SHP77 treated with DMSO at 0.1 percent for 48 hours (cell line): Measurements from ENCODE around the gene ELF2.
"Not testable (repeated sequence)": the region's sequence is repeated elsewhere in the genome, so short reads cannot be mapped to it uniquely, and the experiment has no call there.

Experiments used
- DNase-seq: peaks from one replicate; lab custom pipeline; 2025; lab: John Stamatoyannopoulos, UW

ELF2 gene

DNA sequence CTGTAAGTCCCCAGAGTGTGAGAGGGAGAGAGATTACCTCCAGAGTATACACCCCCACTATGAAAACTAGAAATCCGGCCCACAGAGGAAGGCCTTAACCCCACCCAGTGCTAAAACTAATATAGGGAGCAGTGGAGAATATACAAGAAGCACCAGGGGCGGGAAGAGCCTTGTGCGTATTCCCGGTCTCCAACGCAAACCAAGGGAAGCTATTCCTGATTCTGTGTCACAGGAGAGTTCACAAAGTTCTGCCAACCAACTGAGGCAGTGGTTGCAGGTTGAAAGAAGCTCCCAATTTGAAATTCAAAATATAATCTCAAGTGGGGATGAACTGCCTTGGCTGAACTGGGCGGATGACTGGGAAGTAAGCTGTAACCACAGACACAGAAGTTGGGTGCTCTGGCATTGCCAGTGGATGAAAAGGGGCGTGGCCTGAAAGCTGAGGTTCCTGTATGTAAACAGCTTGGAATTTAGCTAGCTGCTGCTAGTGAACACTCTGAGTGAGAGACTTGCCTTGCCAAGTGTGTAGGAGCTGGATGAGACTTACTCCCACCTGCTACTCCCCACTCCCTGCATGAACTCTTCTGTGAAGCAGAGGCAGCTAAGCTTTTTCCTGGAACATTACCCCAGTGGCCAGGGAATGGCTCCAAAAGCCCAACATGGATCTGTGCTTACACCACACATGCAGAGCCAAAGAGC, 32.7 kb downstream of the ELF2 start:
- DNase-seq = no peak

DNA sequence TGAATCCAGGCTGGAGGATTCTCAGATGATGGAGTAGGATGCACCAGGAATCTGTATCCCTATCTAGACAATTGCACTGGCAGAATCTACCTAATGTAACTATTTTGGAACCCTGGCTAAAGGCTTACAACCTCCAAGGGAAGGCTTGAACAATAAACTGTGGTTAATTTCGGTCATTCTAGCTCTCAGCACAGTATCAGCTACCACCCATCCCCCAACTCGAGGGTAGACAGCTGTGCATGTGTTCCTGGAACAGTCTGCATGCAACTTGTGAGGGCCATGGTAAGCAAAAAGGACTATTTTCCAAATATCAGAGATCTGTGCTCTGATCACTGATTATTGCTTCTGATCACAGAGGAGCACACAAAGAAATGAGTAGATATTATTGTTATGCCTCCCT, 34.0 kb downstream of the ELF2 start:
- no peak for DNase-seq

DNA sequence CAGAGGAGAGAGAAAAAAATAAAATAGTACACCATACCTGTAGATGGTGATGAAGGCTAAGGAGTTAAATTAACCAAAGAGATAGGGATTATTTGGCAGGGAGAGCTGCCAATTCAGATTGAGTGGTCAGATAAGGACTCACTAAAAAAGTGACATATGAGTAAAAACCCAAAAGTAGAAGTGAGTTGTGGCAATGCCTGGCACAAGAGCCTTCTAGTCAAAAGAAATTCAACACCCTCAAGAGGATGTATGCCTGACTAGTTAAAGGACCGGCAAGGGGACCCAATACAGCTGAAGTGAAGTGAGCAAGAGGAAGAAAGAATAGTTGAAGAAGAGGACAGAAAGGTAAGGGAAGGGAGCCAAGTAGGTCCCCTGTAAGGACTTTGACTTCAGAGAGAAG, 34.9 kb downstream of the ELF2 start:
- DNase-seq = no peak

DNA sequence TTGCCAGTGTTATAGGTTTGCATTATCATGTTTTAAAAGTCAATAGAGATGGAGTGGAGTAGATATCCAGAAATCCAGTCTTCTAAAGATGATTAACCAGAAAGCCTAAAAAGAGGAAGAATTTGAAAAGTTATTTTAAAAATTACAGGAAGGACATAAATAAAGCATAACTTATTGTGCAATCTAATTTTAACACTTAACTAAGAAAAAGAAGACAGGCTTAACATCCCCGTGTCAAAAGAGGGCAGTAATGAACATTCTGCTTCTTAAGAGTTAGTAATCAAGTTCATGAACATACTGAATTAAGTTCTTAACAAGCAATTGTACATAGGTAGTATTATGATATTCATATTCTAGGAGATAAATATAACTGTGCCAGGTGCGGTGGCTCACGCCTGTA, 39.3 kb downstream of the ELF2 start:
- DNase-seq = no peak

DNA sequence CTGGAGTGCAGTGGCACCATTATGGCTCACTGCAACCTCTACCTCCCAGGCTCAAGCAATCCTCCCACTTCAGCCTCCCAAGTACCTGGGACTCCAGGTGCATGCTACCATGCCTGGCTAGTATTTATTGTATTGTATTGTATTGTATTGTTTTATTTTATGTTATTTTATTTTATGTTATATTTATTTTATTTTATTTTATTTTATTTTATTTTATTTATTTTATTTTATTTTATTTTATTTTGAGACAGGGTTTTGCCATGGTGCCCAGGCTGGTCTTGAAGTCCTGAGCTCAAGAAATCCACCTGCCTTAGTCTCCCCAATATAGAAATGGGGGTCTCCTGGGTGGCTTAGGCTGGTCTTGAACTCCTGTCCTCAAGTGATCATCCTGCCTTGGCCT, 42.6 kb downstream of the ELF2 start:
- DNase-seq = no peak

DNA sequence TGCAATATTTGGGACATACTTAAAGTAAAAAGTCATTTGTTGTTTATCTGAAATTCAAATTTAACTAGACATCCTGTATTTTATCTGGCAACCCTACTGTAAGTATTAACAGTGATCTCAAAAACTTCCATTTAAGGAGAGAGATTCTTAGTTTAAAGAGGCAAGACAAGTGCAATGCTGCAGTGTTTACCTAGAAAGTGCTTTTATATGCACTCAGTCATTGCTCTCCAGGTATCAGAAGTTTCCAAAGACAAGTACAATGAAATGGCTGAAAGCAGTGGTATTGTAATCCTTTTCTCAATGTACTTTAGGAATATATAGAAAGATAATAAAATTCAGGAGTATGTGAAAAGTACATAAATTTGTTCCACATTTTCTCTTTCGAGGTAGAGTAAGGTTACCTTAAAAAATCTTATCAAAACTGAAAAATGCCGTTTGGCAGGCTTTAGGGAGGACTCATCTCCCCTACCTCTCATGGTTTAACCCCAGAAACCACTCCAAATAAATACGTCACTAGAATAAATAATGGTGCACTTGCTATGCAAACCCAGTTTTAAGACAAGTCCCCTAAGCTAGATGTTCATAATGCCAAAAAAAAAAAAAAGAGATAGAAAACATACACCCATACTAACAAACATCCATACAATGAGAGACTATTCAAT, 45.7 kb downstream of the ELF2 start:
- no peak for DNase-seq

DNA sequence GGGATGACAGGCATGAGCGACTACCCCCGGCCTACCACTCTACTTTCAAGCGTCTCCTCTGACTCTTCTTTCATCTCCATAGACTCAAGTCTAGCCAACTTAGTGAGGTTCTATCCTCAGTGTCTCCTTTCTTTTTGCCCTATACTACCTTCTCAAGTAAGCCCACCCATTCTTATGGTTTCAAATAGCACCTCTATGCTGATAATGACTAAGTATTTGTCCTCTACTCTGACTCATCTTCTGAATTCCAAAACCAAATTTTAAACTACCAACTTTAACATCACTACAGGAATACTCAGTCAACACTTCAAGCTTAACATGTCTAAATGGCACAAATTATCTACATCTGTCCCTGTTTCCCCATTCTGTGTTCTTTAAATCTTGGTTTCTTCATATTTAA, 47.8 kb downstream of the ELF2 start:
- DNase-seq = no peak

DNA sequence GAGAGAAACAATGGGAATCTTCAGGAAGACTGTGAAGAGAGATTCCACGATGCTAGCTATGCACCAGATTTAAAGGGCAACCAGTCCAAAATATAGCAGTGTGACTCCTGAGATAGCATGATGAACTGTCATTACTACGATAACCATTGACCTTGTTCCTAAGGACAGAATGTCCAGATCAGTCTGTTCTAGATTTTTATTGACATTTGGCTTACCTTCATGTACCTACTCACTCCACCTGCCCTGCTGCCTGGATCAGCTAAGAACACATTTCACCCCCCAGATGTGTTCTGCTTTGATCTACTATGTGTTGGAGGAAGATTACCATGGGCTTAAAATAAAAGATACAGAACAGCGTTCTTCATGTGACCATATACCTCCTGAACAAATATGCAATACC, 50.1 kb downstream of the ELF2 start:
- no peak for DNase-seq

DNA sequence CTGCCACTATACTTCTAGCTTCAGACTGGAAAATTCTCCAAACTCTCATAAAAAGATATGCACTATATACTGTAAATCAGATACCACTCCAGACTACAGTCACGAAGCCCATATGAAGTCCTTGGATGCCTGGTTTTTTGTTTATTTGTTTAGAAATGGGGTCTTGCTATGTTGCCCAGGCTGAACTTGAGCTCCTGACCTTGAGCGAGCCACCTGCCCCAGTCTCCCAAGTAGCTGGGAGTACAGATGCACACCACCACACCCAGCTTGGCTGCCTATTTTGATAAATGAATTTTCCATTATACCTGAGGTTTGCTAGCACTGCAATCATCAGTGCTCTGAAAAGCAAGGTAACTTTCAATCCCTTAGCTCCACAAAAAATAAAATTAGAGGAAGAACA, 53.1 kb downstream of the ELF2 start:
- no peak for DNase-seq

DNA sequence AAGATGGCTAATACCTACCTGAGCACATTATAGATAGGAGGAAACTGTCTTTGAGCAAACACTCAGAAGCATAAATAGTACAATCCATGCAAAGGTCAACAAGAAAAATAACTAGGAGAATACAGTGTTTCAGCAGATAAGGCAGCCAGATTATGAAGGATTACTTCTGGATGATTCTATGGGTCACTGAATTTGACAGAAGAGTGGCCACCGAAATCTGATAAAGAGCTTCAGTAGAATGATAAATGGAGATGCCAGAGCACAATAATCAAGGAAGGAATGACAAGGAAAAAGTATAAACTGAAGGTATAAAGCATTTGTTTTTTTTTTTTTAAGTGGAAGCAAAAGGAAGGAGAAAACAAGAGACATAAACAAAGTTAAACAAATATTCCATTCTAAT, 58.7 kb downstream of the ELF2 start:
- no peak for DNase-seq

DNA sequence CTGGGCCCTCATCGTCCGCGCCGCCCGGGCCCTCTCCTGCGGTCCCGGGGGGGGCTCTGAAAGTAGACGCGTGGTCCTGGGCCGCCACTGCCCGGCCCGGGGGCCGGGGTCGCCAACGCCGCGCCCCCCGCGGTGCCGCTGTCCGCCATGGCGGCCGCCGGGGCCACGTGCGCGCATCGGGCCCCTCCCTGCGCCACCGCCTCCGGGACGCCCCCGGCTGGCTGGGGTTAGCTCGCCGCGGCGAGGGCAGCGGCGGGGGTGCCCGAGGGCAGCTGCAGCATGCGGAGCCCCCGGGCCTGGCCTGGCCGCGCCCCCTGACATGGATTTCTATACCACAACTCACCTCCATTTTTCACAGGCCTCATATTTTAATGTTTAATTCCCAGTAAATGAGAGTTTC, 61.8 kb downstream of the ELF2 start:
- DNase-seq = no peak

DNA sequence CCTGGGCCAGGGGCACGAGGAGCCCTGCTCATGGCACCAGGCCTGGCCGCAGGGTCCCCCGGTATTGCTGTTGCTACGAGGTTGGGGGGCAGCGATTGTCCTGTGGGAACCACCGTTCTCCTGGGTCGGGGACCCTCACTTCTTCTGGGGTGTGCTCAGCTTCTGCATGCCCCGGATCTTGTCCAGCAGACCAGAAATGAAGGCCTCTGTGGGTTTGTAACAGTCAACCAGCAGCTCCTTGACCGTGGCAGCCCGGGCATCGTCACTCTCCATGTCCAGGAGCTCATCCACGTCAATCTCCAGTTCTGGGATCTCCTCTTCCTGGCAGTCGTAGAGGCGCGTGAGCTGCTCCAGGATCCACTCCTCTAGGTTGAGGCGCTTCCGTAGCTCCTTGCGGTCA, 62.2 kb downstream of the ELF2 start:
- DNase-seq = not testable (repeated sequence)

DNA sequence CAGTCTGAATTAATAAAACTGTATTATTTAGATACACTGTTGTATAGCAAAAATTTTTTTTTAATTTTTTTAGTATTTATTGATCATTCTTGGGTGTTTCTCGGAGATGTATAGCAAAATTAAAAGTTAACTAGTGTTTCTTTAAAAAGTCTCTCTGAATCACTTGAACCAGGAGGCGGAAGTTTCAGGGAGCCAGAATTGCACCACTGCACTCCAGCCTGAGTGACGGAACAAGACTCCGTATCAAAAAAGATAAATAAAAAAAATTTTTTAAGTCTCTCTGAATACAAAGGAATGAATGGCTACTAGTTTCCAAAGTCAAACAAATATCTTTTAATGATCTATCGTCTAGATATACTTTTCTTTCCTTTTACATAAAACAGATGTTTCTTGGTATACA, 64.4 kb downstream of the ELF2 start:
- no peak for DNase-seq

DNA sequence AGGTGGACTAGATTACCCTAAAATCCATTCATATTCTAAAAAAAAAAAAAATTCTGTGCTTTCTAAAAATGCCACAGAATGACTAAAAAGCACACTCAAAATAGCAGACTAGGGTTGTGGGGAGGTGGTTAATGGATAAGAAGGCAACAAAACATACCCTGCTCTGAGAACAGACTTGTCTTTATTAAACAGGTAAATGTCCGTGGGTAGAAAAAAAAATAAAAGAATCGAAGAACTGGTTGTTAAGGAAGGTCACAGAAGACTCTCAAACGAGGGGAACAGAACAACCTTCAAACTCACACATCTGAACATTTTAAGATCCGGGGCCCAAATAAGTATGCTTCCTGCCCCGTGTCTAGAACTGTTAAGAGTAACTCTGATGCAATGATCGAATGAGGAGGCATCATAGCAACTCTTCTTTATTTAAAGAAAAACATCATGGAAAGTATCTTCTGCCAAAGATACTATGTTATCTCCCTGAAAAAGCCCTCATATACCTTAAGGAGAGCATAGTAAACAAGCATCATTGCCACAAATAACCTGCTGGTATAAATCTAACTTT, 68.4 kb downstream of the ELF2 start:
- no peak for DNase-seq

DNA sequence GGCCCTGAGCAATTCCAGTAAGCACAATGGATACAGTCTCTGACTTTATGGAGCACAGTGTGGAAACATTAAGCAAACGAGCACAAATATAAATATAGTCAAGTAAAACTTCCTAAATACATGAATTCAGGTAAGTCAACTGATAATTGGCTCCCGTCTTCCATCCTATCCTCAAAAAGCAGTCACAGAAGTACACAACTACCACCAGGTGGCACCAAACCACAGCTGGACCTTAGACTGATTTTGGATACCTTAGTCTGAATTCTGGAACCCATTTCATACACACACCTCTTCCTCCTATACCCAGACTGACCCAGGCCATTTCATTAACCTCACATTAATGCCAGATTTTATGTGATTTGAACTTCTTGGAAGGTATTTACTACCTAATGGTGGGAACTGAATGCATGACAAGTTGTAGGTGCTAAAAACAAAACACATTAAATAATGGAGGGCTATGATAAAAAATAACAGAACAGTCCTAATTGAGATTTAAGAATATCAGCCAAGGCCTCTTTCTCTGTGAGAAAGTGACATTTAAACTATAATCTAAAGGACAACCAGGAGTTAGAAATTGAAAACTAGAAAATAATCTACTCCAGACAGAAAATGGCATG, 77.5 kb downstream of the ELF2 start:
- DNase-seq = no peak

DNA sequence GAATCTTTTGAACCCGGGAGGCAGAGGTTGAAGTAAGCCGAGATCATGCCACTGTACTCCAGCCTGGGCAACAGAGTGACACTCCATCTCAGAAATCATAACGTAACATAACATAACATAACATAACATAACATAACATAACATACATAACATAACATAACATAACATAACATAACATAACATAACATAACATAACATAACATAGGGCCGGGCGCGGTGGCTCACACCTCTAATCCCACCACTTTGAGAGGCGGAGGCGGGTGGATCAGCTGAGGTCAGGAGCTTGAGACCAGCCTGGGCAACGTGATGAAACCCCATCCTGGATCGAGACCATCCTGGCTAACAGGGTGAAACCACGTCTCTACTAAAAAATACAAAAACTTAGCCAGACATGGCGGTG, 84.7 kb downstream of the ELF2 start:
- DNase-seq = no peak

DNA sequence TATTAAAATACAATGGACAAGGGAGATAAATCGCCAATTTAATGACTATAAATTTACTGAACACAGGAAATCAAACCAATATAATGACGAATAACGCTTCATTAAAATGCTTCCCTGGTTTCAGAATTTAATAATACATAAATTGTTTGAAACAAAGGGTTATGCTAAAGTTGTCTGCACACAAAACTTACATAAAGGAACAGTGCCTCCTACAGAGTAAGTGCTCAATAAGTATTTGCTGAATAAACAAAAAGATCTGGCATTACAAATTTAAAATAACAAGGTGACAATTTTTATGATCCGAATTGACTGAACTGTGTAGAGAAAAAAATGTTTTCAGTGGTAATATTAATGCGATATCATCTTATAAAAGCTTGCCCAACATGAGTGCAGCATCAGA, 91.9 kb downstream of the ELF2 start:
- no peak for DNase-seq

DNA sequence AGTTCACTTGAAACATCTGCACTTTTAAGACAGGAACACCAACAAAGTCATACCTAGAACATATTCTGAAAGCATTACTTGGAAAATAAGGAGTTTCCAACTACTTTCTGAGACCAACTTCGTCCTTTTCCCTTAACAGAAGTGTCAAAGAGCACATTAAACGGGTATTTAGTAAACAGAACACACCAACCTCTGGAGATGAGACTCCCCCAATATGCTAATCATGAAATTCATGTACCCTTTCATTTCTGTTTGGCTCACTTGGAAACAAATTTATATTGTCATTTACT, 92.3 kb downstream of the ELF2 start:
- no peak for DNase-seq

DNA sequence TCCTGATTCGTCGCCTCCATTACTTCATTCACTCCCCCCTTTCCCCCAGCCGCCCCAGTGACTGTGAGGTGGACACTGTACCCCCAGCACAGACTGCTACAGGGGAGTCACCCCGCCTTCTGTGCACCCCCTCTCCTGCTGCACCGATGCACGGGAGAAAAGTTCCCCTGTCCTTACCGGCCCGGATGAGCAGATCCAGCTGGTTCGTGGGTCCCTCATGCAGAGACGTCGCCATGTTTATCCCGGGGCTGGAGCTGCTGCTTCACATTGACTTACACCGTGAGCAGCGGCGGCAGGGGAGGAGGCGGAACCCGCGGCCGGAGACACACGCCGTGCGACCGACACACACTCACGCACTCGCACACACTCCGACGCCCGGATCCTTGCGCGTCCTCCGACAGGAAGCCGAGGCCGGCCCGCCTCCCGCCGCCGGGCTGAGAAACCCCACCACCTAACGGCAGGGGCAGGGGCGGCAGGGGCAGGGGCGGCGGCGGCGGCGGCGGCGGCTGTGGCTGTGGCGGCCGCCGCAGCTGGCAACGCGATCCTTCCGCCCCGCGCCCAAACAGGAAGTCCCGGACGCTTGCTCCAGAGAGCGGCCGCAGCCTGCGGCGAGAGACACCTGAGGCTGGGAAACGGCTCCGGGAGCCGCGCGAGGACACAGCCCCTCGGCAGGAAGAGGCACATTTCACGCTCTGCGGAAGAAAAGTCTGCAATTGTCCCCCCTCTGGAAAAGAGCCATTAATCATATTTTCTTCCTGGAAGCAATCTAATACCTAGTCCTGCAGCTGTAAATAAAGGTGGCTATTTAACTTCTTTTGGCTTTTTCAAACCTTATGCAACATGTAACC, 92.8 kb downstream of the ELF2 start:
- DNase-seq = peak; percentile 55

DNA sequence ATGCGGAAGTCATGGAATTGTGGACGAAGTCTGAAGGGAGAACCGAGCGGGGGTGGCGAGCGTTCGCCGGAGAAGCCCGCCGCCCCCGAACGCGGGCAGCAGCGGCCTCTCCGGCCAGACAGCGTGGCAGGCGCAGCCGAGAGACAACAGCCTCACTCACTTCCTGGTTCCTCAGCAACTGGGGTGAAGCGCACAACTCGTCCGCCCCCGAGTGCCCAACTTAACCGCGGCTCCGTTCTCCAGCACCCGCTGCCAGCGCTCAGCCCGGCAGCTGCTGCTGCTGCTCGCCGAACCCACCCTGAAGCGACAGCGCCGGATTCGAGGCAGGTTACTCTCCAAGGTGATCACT, 93.4 kb downstream of the ELF2 start:
- DNase-seq = no peak

DNA sequence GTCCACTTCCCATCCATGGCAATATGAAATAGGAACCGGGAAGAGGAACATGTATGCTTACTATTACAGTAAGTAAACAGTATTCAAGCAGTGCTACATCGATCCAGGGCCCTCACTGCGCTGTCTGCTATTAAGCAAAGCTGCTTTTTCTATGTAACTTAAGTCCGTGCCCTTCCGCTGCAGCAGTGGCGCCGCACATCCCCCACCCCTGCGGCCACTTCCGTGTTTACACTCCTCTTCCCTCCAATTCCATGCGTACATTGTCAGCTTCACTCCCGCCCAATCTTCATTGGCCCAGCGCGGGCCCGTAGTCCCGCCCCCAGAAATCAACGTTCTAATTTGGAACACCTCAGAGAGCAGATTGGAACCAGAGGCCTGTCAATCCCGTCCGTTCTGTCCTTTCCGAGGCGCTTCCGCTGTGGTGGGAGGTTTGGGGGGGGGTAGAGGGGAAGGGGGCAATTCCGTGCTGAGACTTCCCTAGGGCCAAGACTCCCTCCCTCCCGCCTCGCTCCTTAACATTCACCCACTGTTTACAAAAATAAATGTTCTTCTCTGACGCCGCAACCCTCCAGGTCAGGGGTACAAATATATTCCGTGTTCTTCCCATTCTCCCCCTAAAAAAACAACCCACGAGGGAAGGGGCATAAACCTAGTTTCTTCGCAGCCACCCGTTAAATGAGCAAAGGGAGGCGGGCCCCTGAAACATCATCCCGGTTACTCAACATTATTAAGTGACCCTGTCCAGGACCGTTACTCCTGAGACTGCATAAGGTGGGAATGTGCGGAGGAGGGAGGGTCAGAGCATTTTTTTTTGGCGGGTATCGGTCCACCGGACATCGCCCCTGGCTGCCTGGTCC, 94.0 kb downstream of the ELF2 start:
- peak; percentile 87 for DNase-seq

DNA sequence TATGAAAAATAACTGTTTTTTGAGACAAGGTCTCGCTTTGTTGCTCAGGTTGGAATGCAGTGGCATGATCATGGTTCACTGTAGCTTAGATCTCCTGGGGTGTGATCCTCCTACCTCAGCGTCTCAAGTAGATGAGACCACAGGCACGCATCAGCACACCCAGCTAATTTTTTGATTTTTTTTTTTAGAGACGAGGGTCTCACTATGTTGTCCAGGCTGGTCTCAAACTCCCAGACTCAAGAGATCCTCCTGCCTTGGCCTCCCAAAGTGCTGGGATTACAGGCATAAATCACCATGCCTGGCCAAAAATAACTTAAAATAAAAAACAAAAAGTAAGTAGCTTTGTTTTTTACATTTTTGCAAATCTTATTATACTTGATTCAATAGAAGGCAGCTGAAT, 98.1 kb downstream of the ELF2 start:
- no peak for DNase-seq
